ENCODE results near the gene GABRB2. TPM values are rescaled to one million over a fixed set of nuclear protein-coding genes. Genes with fewer than 3 reads are reported as not detected.

Gene GABRB2
- total and polyA plus RNA-seq, 2 of the 13 experiments (the other 11 are each of a cell fraction or from before 2014, with no cell fraction given), result 0.01 TPM; not detected in 1

- 15% methylated on average over 4 of the region's 4 CpGs for whole genome bisulfite sequencing (ENCODE audit: low lambda C conversion rate)
- H4K20me1 ChIP-seq (ENCODE audit: insufficient read depth, low read length), result no peaks in the 10 kb centered on the region
- FAIRE-seq, result no peak
- H3K9ac ChIP-seq (ENCODE audit: insufficient read depth, low read depth, low read length), result no peak overlapping the region
- ChIA-PET CTCF (ENCODE audit: low intra/inter-chr PET ratio, low total read pairs) (no interaction called here), POLR2A (no interaction called here)
- H3K27me3 ChIP-seq (ENCODE audit: control insufficient read depth in 1 of 2, insufficient read depth in 2 of 2, low read length in 2 of 2), result no peaks in the 10 kb centered on the region; a peak in 1 of 5 replicates
- no TSS peak for BruUV-seq (replicated peaks)
- H3K4me1 ChIP-seq (ENCODE audit: insufficient read depth, low read length), result no peaks in the 10 kb centered on the region
- no peak overlapping the region for H3K4me2 ChIP-seq (ENCODE audit: low read depth, low read length)
- in situ Hi-C loops (cut with HindIII; ENCODE audit: extremely low pct_ligation_motif_present, low pct_unique_long_range_greater_than_20kb) (no loop called here), intact Hi-C loops (cut with micrococcal nuclease; ENCODE audit: unreplicated experiment) (no loop called here)
- TF ChIP-seq, protein P1, sequence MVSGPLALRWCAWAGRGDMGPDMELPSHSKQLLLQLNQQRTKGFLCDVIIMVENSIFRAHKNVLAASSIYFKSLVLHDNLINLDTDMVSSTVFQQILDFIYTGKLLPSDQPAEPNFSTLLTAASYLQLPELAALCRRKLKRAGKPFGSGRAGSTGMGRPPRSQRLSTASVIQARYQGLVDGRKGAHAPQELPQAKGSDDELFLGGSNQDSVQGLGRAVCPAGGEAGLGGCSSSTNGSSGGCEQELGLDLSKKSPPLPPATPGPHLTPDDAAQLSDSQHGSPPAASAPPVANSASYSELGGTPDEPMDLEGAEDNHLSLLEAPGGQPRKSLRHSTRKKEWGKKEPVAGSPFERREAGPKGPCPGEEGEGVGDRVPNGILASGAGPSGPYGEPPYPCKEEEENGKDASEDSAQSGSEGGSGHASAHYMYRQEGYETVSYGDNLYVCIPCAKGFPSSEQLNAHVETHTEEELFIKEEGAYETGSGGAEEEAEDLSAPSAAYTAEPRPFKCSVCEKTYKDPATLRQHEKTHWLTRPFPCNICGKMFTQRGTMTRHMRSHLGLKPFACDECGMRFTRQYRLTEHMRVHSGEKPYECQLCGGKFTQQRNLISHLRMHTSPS (CRISPR knock-in tag; IDR thresholded peaks at IDR 0.05; ENCODE audit: low read depth), result no peak
- TF ChIP-seq, protein P2, sequence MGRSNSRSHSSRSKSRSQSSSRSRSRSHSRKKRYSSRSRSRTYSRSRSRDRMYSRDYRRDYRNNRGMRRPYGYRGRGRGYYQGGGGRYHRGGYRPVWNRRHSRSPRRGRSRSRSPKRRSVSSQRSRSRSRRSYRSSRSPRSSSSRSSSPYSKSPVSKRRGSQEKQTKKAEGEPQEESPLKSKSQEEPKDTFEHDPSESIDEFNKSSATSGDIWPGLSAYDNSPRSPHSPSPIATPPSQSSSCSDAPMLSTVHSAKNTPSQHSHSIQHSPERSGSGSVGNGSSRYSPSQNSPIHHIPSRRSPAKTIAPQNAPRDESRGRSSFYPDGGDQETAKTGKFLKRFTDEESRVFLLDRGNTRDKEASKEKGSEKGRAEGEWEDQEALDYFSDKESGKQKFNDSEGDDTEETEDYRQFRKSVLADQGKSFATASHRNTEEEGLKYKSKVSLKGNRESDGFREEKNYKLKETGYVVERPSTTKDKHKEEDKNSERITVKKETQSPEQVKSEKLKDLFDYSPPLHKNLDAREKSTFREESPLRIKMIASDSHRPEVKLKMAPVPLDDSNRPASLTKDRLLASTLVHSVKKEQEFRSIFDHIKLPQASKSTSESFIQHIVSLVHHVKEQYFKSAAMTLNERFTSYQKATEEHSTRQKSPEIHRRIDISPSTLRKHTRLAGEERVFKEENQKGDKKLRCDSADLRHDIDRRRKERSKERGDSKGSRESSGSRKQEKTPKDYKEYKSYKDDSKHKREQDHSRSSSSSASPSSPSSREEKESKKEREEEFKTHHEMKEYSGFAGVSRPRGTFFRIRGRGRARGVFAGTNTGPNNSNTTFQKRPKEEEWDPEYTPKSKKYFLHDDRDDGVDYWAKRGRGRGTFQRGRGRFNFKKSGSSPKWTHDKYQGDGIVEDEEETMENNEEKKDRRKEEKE (IDR thresholded peaks at IDR 0.05), result no peak
- TF ChIP-seq ZNF737 (CRISPR knock-in tag; IDR thresholded peaks at IDR 0.05; ENCODE audit: borderline replicate concordance) (no peak), ZSCAN21 (CRISPR knock-in tag; IDR thresholded peaks at IDR 0.05; ENCODE audit: borderline replicate concordance) (no peak), ZNF484 (CRISPR knock-in tag; IDR thresholded peaks at IDR 0.05; ENCODE audit: borderline replicate concordance, low read depth) (no peak), BCL3 (CRISPR knock-in tag; IDR thresholded peaks at IDR 0.05) (no peak), ZNF557 (CRISPR knock-in tag; IDR thresholded peaks at IDR 0.05) (no peak)
- H3K27ac ChIP-seq (ENCODE audit: extremely low read length, insufficient read depth, low read length), result no peak overlapping the region
- H2AFZ ChIP-seq (ENCODE audit: low read length), result no peak overlapping the region
- no peak for DNase-seq (ENCODE audit: low spot score)
- no peaks in the 10 kb centered on the region for H3K9me3 ChIP-seq (ENCODE audit: low read length)
- H3K36me3 ChIP-seq (replicated peaks in 1 of 2; ENCODE audit: control insufficient read depth in 1 of 2, insufficient read depth in 2 of 2, low read length in 2 of 2), result no peaks in the 10 kb centered on the region
- H3K4me3 ChIP-seq (replicated peaks in 1 of 3; ENCODE audit: insufficient read depth in 1 of 3, low read depth in 2 of 3, low read length in 3 of 3), result no peak overlapping the region
- ATAC-seq, result no peak
- no peaks in the 10 kb centered on the region for H3K79me2 ChIP-seq (ENCODE audit: insufficient read depth, low read length)
Measured at GRCh38 chr5:161278739-161279660, 267.5 kb downstream of the GABRB2 start.
